Thyroid gland (tissue), 4 donors: Measurements from ENCODE around the gene WFDC1.

Experiments
- POLR2A ChIP-seq, 2 donors: fragments of 450-650 bp; IDR thresholded peaks; one replicate each; pipeline ENCODE4 v1.6.1; 2017; ENCODE audit warnings: antibody characterized with exemption in 2 of 2, mild to moderate bottlenecking in 2 of 2, moderate library complexity in 1 of 2
- TF ChIP-seq, protein P1 (sequence below), 6 experiments: fragments of 200-600 bp in 3 of 6; fragments of 450-650 bp in 3 of 6; sonication (generic) in 3 of 6; IDR thresholded peaks; one replicate each; pipeline ENCODE4 v1.5.1; 2016 to 2019; ENCODE audit warnings: antibody characterized with exemption in 6 of 6, mild to moderate bottlenecking in 2 of 6, inconsistent platforms in 1 of 6, moderate library complexity in 1 of 6

DNA sequence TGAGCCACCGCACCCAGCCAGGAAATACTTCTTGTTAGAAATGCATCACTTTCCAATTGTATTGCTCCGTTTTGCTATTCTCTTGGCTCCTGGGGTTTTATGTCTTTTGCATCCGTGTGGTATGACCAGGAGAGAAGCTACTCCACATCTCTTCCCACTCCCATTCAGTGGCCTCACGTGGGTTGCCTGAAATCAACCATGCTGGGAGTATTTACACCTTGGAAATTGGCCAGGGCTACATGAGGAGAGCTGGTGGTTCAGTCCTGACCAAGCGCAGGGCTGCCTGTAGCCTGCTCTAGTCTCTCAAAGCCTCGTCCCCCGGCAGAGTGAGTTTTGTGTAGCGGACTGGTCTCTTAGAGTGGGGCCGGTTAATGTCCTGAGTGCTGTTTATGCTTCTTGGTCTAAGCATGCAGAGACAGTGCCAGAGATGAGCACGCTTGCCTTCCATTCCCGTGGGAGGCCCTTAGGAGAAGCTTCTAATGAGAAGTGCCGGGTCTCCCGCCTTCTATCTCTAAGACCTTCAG is 3.8 kb downstream of the WFDC1 start:
- TF ChIP-seq, protein P1, sequence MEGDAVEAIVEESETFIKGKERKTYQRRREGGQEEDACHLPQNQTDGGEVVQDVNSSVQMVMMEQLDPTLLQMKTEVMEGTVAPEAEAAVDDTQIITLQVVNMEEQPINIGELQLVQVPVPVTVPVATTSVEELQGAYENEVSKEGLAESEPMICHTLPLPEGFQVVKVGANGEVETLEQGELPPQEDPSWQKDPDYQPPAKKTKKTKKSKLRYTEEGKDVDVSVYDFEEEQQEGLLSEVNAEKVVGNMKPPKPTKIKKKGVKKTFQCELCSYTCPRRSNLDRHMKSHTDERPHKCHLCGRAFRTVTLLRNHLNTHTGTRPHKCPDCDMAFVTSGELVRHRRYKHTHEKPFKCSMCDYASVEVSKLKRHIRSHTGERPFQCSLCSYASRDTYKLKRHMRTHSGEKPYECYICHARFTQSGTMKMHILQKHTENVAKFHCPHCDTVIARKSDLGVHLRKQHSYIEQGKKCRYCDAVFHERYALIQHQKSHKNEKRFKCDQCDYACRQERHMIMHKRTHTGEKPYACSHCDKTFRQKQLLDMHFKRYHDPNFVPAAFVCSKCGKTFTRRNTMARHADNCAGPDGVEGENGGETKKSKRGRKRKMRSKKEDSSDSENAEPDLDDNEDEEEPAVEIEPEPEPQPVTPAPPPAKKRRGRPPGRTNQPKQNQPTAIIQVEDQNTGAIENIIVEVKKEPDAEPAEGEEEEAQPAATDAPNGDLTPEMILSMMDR (IDR thresholded peaks at IDR 0.05), result no peak
- no peak for TF ChIP-seq POLR2A (IDR thresholded peaks at IDR 0.05)
